Body of pancreas (tissue), 4 donors: ENCODE data around the gene C1orf53. TPM values are rescaled to one million over a fixed set of nuclear protein-coding genes. Genes with fewer than 3 reads are reported as not detected.

ENCODE experiments used
- ATAC-seq: fragments of 150-250 bp; one replicate; pipeline ENCODE4 v1.9.1; 2016
- DNase-seq, 4 donors: peaks; one replicate each; pipeline ENCODE4 v3.0.0-alpha.2; 2019
- H3K27ac ChIP-seq, 4 donors: fragments of 200-600 bp; sonication (generic); 1 replicate in 3 of 4; 2 replicates in 1 of 4; pipeline versions ENCODE4 v1.5.1 to v1.6.1; 2016 to 2019; ENCODE audit warnings: mild to moderate bottlenecking in 1 of 4, mixed read lengths in 1 of 4, moderate library complexity in 1 of 4
- H3K27me3 ChIP-seq, 2 donors: fragments of 200-600 bp; sonication (generic); one replicate each; pipeline ENCODE4 v1.6.0; 2016; ENCODE audit warnings: mild to moderate bottlenecking in 1 of 2
- H3K36me3 ChIP-seq, 2 donors: fragments of 200-600 bp; sonication (generic); replicated peaks in 1 of 2; 2 replicates each; pipeline ENCODE4 v1.5.1; 2016; ENCODE audit warnings: low read depth in 2 of 2; ENCODE audit not compliant: insufficient read depth in 1 of 2
- H3K4me1 ChIP-seq: fragments of 200-600 bp; sonication (generic); one replicate; pipeline ENCODE4 v1.6.0; 2016
- H3K4me3 ChIP-seq, 2 donors: fragments of 200-600 bp; sonication (generic); 1 replicate in 1 of 2; 2 replicates in 1 of 2; pipeline ENCODE4 v1.5.1; 2016 to 2019
- H3K9me3 ChIP-seq, 3 donors: fragments of 200-600 bp; sonication (generic); 1 replicate in 2 of 3; 2 replicates in 1 of 3; pipeline ENCODE4 v1.5.1; 2016
- POLR2A ChIP-seq, 3 donors: fragments of 450-650 bp; IDR thresholded peaks; one replicate each; pipeline ENCODE4 v1.6.1; 2016; ENCODE audit warnings: antibody characterized with exemption in 3 of 3, mild to moderate bottlenecking in 2 of 3
- WGBS, 2 donors: methylation state at CpG; one replicate each; pipeline ENCODE4 v1.1.5; 2017; 5-methylcytosine and 5-hydroxymethylcytosine counted together
- intact Hi-C: fragments of 100-400 bp; cut with DNase I; formaldehyde crosslinking; loops from one replicate; pipeline ENCODE4 v1.15.1; 2023
- total RNA-seq, 2 donors: library from RNA; depleted of rRNA; stranded (reverse); fragments of >200 nt; gene quantifications; one replicate each; pipeline ENCODE4 v1.1.0, GENCODE V29; 2016
- TF ChIP-seq, protein P1 (sequence below), 7 experiments: fragments of 450-650 bp in 4 of 7; fragments of 200-600 bp in 3 of 7; sonication (generic) in 3 of 7; IDR thresholded peaks; one replicate each; pipeline ENCODE4 v1.5.1; 2016 to 2019; ENCODE audit warnings: antibody characterized with exemption in 7 of 7

C1orf53 gene
- total RNA-seq, 2 donors from 2014 or later: 2.1 to 3.6 TPM

DNA sequence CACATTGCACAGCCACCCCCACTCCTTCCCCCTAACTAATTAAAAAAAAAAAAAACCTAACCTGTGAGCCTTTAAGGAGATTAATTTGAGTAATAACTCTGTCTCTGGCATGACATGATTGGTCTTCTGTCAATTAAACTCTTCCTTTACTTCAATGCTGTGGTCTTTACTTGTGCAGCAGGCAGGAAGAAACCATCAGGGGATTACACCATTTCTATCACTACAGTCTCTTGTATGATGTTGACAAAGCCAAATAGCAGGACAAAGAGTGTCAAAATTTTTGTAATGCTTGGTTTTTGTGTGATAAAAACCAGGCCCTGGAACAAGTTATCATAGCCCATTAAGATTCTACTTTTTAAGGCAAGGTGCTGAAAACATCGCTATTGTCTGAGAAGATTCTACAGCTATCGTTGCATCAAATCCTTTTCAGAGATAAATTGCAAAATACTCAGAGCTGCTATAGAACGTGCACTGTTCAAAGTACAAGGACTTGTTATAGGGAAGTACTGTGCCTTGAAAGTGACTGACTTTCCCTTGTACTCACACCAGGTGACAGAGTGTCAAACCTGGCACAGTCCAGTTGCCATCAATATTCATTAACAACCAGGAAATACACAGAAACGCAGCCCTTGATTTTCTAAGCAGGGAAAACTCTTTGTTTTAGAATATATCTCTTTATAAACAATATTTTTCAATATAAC, 52.4 kb downstream of the C1orf53 start:
- Histone ChIP-seq H3K4me3 (no peak overlapping the region), H3K9me3 (no peaks in the 10 kb centered on the region), H3K4me1 (peaks cover 29% of the 10 kb centered on the region), H3K27me3 (no peaks in the 10 kb centered on the region), H3K36me3 (no peaks in the 10 kb centered on the region), H3K27ac (peak overlapping the region in 3 of 4 donors; percentile 51 to 77 (median 56))
- peak; percentile 35 to 72 (median 41) for DNase-seq
- ATAC-seq: peak; percentile 94
- TF ChIP-seq POLR2A (IDR thresholded peaks at IDR 0.05): no peak
- TF ChIP-seq, protein P1, sequence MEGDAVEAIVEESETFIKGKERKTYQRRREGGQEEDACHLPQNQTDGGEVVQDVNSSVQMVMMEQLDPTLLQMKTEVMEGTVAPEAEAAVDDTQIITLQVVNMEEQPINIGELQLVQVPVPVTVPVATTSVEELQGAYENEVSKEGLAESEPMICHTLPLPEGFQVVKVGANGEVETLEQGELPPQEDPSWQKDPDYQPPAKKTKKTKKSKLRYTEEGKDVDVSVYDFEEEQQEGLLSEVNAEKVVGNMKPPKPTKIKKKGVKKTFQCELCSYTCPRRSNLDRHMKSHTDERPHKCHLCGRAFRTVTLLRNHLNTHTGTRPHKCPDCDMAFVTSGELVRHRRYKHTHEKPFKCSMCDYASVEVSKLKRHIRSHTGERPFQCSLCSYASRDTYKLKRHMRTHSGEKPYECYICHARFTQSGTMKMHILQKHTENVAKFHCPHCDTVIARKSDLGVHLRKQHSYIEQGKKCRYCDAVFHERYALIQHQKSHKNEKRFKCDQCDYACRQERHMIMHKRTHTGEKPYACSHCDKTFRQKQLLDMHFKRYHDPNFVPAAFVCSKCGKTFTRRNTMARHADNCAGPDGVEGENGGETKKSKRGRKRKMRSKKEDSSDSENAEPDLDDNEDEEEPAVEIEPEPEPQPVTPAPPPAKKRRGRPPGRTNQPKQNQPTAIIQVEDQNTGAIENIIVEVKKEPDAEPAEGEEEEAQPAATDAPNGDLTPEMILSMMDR (IDR thresholded peaks at IDR 0.05): peak in 1 of 7 experiments; percentile 3
- WGBS, 2 donors: 17 to 22% methylated on average over 4 of the region's 4 CpGs
- intact Hi-C loops: no loop called here

DNA sequence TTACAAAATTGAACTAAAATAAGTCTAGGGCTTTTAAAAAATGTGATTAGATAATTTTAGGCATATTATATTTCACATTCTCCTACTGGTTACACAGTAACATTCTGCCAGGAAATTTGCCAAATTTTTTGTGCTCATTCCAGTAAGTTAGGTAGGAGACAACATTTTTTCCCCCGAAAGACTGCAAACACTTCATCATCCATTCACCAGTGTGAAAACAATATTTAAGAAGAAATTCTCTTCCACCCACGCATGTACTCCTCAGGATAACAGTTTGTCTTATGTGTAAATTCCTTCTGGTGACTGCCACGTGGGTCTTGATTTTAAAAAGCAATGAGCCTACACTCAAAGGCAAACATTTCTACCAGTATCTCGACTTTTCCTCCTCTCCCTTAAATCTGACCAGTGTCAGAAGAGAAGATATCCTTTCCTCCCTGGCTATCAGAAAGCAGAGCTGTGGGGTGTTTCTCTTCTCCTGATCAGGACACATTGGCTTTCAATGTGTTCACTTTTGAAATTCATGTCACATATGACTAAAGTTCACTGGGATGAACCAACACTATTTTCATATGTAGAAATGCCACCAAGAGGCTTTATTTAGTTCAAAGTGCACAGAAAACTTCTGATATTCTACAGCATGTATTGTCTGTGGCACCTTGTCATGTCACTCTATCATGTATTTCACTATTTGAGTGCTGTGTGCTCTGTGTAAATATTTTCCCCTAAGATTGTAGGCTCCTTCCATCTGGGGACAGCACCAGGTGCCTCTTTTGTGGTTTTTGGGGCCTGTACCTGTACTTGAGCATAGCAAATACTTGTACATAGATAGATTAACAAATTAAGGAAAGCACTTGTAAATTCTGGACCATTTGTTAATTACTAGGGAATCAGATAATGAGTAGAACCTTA, 53.3 kb downstream of the C1orf53 start:
- ATAC-seq: peak; percentile 69
- Histone ChIP-seq H3K9me3 (no peaks in the 10 kb centered on the region), H3K4me3 (no peak overlapping the region), H3K27me3 (no peaks in the 10 kb centered on the region), H3K4me1 (peaks cover 29% of the 10 kb centered on the region), H3K27ac (peak overlapping the region in 3 of 4 donors; percentile 56 to 77 (median 66)), H3K36me3 (no peaks in the 10 kb centered on the region)
- intact Hi-C loops: no loop called here
- WGBS, 2 donors: 15 to 16% methylated on average over 4 of the region's 4 CpGs
- peak in 1 of 4 donors; percentile 46 for DNase-seq
- TF ChIP-seq, protein P1 (IDR thresholded peaks at IDR 0.05): no peak
- TF ChIP-seq POLR2A (IDR thresholded peaks at IDR 0.05): no peak

Other genes with a start within 250 kb of the C1orf53 start
- 10 to 100 TPM in 1 of 2 donors, 1 to 10 TPM in 1; 6.9 to 26.2 TPM for gene DENND1B, start 127.2 kb upstream of the C1orf53 start, total RNA-seq
- not detected for gene LHX9, start 14.7 kb downstream of the C1orf53 start, total RNA-seq